GM19351 (cell line): Measurements from ENCODE around the gene GABPA.
A peak's percentile ranks its signal among the peaks of the same experiment; 100 is the strongest.
"Not testable (repeated sequence)": the region's sequence is repeated elsewhere in the genome, so short reads cannot be mapped to it uniquely, and the experiment has no call there.

ENCODE experiments used
- ATAC-seq: cut with Tn5 transposase; IDR thresholded peaks from one replicate; pipeline ENCODE4 v1.9.1; 2021; ENCODE audit warnings: mild to moderate bottlenecking, moderate library complexity; ENCODE audit not compliant: unreplicated experiment

The GABPA gene

GRCh38 chr21:25734904-25735645 is at the start of gene GABPA, which contains the start of gene ATP5PF:
Gene GABPA, plus strand, starts transcription at chr21:25734972. Its CDS starts 6,627 bp downstream, at chr21:25741599.
Gene ATP5PF, minus strand, starts transcription at chr21:25734904. Its CDS starts 5,110 bp downstream, at chr21:25729794.
- peak; percentile 85 for ATAC-seq

GRCh38 chr21:25687787-25688186 is 47.0 kb upstream of the GABPA start:
- ATAC-seq = no peak

- no peak for ATAC-seq
These were observed 46.3 kb upstream of the GABPA start for GRCh38 chr21:25688275-25689155.

GRCh38 chr21:25689226-25689625 is 45.5 kb upstream of the GABPA start:
- ATAC-seq = no peak

- ATAC-seq = no peak
These were observed 42.8 kb upstream of the GABPA start for GRCh38 chr21:25691976-25692375.

GRCh38 chr21:25695461-25695860 is 39.3 kb upstream of the GABPA start:
- not testable (repeated sequence) for ATAC-seq

- ATAC-seq = no peak
These were observed 34.0 kb upstream of the GABPA start for GRCh38 chr21:25700741-25701140.

GRCh38 chr21:25701529-25701928 is 33.2 kb upstream of the GABPA start:
- no peak for ATAC-seq

- peak; percentile 69 for ATAC-seq
These were observed 26.2 kb upstream of the GABPA start for GRCh38 chr21:25708467-25709065.

GRCh38 chr21:25709684-25710265 is 25.0 kb upstream of the GABPA start:
- no peak for ATAC-seq

GRCh38 chr21:25710550-25710949 is 24.2 kb upstream of the GABPA start:
- no peak for ATAC-seq

- not testable (repeated sequence) for ATAC-seq
These were observed 20.7 kb upstream of the GABPA start for GRCh38 chr21:25714066-25714465.

GRCh38 chr21:25717491-25718147 is 17.2 kb upstream of the GABPA start:
- no peak for ATAC-seq

- ATAC-seq = no peak
These were observed 12.8 kb upstream of the GABPA start for GRCh38 chr21:25721987-25722386.

- no peak for ATAC-seq
These were observed 12.1 kb upstream of the GABPA start for GRCh38 chr21:25722631-25723030.

- no peak for ATAC-seq
These were observed 2.5 kb upstream of the GABPA start for GRCh38 chr21:25732091-25732760.

GRCh38 chr21:25733859-25734653 is 716 bp upstream of the GABPA start:
- peak; percentile 14 for ATAC-seq

GRCh38 chr21:25734654-25734903 is 193 bp upstream of the GABPA start:
- no peak for ATAC-seq
